Activated CD8-positive, alpha-beta memory T cell treated with anti-CD3 and anti-CD28 coated beads, Interleukin-2, amount 50 U/mL, for 1 hour (primary cell): ENCODE measurements around the gene DOCK11.

ENCODE experiments used
- DNase-seq: peaks from one replicate; pipeline ENCODE4 v3.0.0-alpha.2; 2020; ENCODE audit errors: extremely low read depth

The DOCK11 gene

DNA sequence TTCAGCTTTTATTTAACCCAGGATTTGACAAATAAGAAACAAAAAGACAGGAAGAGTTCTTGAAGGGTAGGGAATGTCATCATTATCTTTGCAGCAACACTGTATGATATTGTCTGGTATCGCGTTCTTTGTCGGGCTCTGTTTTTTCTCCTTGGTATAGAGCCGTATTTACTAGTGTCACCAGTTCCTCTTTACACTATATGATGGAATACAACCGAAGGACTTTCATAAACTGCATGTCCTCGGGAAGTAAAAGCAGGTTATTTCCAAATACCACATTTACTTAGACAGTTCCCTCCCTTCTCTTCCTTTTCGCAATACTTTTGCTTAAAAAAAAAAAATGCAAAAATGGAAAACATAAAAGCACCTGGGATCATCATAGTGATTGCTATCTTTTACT lies 135.2 kb downstream of the DOCK11 start:
- no peak for DNase-seq

DNA sequence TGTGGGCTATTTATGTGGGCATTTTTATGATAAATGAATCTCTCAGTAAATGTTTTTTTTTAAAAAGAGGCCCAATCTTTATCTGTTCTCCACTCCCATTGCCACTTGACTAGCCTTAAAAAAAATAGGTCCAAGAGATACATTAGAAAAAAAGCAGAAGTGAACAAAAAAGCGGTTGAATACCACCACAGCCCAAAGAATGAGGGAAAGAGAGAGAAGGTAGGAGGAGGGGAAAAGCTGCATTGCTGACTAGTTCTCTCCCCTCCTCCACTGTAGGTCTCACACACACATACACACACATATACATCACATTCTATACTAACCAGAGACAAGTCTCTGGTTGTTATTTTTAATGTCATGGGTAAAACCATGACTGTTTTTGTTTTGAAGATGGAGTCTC lies 136.0 kb downstream of the DOCK11 start:
- DNase-seq, result no peak

DNA sequence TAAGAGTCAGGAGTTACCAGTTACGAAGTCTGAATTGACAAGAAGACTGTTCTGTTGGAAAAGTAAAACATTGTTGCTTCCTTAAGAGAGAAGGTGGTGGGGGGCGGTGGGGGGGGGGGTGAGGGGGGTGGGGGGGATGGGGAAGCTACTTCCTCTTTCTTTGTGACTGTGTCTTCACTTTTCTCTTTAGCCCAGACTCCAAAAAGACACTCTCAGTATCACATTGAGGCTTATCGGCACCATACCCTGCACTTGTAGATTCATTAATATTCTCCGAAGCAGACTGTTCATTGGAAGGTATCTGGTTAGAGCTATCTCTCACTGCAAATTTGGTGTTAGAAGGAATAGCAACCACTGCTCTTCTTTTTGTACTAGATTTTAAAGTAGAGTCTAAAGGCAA lies 137.2 kb downstream of the DOCK11 start:
- DNase-seq, result no peak

DNA sequence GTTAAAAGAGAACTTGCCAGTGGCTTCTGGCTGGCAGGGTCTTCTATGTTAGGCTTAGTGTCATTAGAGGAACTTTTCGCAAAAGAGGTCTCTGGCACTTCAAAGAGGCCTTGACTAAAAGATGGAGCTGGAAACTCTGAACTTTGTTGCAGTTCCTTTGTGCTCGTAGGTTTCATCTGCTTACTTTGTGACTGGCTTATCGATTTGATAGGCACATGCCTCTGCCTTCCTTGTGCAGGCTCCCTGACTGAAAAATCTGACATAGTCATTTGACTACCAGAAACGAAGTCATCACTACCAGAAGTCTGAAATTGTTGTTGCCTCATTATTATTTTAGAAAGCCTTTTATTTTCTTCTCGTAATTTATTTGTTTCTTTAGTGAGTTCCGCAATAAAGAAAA lies 137.9 kb downstream of the DOCK11 start:
- no peak for DNase-seq

DNA sequence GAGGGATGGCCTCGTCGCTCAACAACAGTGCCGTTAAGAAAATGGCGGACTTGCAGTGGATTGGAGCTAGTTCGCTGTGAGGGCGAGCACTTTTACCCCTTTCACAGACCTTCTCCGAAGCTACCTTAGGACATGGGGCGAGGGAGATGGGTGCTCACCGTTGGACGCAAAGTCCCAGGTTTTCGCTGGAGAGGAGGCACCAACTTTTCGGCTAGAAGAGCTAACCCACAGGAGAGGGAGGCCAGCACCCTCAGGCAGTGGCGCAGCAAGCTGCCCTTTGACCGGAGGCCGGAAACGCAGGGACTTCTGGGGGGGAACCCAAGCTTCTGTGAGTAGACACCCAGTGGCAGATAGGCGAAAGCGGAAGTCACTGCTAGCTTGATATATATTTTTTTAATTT lies 138.7 kb downstream of the DOCK11 start:
- DNase-seq, result no peak

DNA sequence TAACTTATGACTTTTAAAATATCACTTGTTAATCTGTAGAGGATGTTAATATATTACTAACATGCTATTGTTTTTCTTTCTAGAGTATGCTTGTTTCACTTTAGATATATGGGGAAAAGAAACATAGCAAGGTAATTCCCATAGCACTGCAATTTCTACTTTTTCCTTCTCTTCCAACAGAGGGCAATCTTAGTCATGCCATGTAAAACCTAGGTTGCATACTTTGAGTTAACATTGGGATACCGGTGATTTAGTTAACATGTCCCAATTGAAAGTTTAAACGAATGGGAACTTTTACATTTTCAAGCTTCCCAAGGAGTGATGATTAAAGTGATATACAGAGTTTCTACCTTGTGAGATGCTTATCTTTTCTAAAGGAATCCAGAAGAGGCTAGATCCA lies 142.4 kb downstream of the DOCK11 start:
- DNase-seq, result no peak

DNA sequence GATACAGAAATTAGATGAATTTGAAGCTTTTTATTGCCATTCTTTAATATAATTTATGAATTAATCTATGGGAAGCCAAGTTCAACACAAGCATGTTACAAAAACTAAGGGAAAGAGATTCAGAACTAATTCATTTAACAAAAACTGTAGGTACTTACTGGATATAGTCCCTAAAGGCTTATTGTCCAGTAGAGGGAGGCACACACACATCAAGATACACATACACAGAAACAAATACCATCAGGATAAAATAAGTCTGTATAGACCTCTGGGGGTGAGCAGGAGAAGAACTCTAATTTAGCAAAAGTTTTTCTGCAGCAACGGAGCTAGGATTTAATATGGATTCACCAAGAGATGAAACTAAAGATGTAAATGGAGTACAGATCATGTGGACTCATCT lies 148.8 kb downstream of the DOCK11 start:
- DNase-seq, result no peak

DNA sequence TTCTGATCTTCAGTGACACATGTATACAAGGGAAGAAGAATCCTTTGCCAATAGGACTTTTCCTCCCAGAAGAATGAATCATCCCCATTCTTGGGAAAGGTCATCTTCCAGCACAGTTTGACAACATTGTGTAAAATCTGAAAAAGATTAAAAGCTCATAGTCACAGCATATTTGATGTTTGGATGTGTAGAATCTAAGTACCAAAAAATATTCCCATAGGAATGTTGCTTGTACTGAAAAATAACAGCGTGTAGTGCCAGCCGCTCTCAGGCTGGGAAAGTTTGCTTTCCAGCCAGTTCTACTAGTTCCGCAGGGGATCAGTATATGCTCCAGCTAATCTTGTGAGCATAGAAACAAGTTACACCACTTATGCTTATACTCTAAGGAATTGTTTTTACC lies 157.1 kb downstream of the DOCK11 start:
- no peak for DNase-seq

DNA sequence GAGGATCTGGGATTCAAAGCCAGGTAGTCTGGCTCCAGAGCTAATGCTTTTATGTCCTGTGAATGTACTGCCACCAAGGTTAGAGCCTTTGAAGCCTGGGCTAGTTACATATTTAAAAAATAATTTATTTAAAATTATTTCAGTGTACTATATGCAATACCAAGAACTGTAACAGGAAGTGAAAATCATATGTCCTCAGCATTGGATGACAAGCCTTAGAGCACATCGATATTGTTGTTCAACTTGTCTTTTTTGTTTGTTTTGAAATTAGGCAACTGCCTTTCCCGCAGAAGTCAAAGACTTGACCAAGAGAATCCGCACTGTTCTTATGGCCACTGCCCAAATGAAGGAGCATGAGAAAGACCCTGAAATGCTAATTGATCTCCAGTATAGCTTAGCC lies 158.7 kb downstream of the DOCK11 start:
- no peak for DNase-seq

DNA sequence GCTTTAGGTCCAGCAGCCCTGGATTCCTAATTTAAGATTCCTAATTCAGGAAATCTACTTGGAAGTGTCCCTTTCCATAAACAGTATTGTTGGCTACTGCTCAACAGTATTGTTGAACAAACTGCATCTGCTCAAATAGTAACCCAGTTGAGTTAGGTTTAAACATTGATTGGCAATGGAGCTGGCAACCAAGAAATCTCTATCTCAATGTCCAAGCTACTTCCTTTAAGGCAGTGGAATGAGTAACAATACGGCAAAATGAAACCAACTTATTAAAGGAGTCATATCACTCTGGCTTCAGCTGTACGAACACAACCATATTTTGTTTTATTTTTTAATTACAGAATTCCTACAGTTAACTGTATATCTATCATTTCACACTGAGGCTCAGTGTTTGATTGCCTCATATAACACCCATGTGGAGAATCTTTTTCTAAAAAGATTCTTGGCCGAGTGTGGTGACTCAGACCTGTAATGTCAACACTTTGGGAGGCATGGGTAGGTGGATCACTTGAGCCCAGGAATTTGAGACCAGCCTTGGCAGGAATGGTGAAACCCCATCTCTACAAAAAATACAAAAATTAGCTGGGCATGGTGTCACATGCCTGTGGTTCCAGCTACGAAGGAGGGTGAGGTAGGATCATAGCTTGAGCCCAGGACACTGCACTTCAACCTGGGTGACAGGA lies 160.1 kb downstream of the DOCK11 start:
- no peak for DNase-seq

DNA sequence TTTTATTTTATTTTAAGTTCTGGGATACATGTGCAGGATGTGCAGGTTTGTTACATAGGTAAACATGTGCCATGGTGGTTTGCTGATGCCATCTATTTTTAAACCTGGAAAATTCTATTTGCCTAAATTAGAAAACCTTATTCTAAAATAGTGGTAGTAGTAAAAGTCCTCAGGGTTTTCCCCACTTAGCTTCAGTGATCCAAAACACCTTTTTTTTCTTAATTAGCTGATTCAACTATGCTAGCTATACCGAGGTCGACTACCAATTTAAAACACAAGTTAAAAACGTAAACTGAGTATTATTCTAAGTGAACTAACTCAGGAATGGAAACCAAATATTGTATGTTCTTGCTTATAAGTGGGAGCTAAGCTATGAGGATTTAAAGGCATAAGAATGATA lies 161.8 kb downstream of the DOCK11 start:
- no peak for DNase-seq

DNA sequence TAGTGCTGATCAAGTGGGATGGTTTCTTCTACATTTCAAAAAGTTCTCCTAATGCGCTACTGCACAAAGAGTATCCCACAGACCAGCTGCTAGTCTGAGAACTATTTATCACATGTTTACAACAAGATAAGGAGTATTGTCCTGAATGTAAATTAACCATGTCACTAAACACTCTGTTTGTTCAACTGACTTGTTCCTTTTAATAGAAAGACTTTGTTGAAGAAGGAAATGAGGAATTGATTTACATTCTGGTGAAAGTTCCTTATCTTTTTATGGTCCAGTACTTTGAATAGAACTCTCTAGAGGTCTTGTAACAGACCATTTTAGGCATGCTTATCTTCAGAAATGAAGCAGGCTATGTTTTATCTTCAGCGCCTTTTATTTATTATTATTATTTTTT lies 164.5 kb downstream of the DOCK11 start:
- DNase-seq, result no peak

DNA sequence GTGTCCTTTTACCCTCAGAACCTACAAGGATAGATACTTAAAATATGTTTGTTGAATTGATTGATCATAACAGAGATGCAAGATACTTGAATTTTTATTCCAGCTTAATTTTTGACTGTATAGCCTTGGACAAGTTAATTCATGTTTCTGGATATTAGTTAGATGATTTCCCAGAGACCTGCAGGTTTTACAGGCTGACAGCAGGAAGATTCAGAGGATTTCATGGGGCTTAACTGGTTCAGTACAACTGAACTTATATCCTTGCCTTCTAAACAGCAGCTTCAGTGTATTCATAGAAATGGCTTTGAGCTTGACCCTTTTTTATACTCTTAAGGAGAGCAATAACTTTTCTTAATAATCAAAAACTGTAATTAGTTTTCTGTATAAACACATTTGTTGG lies 169.6 kb downstream of the DOCK11 start:
- no peak for DNase-seq

DNA sequence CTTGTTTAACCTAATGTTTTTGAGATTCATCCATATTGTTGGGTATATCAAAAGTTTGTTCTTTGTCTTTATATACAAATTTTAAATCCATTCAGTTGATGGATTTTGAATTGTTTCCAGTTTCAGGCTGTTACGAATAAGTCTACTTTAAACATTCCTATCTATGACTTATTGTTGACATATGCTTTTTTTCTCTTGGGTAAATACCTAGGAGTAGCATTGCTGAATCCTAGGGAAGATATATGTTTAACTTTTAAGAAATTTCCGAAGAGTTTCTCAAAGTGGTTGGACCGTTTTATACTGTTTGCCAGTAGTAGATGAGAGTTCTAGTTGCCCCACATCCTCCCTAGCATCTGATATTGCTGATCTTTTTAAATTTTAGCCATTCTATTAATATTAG lies 170.9 kb downstream of the DOCK11 start:
- DNase-seq, result no peak

DNA sequence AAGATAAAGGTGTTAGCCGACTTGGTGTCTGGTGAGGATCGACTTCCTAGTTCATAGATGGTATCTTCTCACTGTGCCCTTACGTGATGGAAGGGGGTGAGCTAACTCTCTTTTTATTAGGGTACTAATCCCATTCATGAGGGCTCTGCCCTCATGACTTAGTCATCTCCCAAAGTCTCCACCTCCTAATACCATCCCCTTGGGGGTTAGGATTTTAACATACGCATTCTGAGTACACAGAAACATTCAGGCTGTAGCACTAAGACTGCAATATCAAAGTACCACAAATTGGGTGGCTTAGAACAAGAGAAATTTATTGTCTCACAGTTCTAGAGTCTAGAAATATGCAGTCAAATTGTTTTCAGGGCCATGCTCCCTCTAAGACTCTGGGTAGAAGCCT lies 173.8 kb downstream of the DOCK11 start:
- no peak for DNase-seq

DNA sequence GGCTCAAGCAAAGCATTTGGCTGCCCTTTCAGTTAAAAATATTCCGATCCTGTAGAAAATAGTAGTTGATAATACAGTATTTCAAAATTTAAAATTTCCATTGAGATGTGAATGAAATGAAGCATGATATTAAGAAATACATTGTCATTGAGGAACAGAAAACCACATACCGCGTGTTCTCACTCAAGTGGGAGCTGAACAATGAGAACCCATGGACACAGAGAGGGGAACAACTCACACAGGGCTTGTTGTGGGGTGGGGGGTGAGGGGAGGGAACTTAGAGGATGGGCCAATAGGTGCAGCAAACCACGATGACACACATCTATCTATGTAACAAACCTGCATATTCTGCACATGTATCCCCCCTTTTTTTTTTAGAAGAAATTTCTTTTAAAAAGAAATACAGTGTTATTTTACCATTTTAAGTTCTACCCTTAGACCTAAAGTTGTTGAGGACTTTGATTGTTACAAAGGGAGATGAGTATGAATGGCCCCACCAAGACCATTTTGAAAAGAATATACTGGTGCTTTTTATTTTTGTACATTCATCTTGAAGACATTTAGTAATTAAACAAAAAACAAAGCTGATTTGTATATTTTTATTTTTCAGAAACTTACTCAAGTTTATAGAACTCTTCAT lies 179.8 kb downstream of the DOCK11 start:
- no peak for DNase-seq

DNA sequence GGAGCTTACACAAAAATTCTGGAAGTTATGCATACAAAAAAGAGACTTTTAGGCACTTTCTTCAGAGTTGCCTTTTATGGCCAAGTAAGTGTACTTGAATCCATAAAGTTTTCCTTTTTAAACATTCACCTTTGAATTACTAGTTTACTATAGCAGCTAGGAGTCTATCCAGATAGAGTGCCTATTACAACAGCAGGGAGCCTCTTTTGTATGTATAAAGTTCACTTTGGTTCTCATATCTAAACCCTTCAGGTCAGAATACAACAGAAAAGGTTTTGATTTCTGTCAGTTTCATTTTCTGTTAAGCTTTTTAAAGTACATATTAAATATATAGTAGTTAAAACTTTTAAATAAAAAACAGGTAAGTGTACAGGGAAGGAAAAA lies 180.3 kb downstream of the DOCK11 start:
- no peak for DNase-seq

DNA sequence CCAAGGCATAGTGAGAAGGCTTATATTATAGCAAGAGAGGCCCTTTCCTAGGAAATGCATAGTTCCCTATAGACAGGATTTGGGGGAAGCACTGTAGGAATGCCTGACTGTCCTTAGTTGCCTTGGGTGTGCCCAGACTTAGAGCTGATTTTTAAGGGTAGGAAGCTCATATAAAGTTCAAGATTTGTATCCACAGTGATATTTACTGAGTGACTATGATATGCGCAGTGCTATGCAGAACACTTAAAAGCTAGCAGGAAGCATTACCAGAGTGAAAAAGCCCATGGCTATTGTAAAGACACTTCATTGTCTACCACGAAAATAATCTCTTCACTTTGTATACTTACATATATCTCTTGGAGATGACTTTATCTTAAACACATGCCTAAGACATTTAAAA lies 181.7 kb downstream of the DOCK11 start:
- DNase-seq, result no peak

DNA sequence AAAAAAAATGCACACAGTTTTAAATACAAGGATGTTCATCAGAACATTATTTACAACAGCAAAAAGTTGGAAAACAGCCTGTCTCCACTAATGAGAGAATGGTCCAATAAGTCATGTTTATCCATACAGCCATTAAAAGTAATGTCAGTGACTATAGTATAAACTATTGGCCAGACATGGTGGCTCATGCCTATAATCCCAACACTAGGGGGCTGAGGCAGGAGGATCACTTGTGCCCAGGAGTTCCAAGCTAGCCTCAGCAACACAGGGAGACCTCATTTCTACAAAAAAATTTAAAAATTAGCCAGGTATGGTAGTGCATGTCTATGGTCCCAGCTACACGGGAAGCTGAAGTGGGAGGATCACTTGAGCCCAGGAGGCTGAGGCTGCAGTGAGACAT lies 183.7 kb downstream of the DOCK11 start:
- DNase-seq, result no peak

DNA sequence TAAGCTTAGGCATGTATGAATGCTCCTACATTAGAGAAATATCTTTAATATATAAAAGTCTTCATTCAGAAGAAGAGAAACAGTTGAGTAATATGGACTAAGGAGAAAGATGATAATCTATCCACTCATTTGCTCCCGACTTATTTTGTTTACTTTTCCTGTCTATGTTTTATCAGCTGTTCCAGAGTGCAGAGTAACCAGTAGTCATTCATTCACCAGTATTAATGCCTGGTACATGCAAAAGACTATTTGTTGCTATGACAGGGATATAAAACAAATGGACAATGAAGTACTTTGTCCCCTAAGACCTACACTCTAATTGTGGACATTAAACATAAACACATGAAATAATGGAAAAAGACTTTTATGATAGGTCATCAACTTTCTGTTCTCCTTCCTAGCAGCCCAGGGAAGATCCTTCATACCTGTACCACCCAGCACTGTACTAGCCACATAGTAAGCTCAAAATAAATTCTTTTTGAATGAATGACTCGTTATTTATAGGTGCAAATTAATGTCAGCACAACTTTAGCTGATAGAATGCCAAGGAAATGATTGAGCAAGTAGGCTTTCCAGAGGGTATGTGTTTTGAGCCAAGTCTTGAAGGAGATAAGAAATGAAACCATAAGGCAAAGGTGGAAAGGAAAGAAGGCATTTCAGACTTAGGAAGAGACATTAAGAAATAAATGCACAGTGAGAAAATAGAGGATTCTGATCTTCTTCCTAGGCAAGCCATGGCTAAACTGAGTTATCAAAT lies 186.8 kb downstream of the DOCK11 start:
- DNase-seq, result no peak

DNA sequence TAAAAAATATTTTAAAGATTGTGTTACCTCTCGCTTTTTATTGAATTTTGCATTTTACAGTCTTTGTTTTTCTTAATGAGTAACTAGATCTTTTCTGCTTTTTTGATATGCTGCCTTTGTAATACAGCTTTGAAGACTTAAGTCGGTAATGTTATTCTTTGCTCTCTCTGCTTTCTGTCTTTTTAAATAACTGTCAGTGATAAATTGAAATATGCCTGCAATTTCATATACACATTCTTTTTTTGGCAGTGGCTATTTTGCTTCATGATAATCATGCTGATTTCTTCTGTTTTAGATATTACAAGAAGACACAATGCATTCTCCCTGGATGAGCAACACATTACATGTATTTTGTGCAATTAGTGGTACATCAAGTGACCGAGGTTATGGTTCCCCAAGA lies 189.8 kb downstream of the DOCK11 start:
- no peak for DNase-seq

DNA sequence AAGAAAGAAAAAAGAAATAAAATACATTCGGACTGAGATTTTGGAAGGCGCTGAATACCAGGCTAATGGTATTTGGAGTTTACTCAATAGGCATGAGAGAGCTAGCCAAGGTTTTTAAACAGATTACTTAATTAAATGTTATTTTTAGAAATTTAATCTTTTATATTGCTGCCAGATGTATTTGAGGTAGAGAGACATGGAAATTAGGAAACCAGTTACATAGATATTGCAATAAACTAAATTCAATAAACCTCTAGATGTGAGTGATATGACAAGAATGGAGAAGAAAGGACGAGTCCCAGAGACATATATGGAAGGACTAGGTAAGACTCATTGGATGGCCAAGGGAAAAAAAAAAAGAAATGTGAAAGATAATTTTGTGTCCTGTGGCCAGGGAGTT lies 193.3 kb downstream of the DOCK11 start:
- DNase-seq, result no peak

DNA sequence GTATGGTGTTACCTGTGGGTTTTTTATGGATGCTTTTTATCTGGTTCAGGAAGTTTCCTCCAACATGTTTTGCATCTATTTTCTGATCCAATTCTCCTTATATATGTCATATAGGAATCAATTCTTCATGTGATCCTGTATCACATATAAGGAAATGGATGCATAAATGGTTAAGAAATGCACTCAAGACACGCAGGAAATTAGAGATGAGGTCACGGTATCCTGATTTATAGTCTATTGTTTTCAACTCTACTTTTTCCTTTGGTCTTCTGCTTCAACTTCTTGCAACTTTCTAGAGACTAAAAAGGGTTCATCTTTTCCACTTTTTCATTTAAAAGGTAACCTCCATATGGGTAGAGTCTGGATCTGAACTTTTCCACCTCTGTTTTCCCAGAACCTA lies 198.2 kb downstream of the DOCK11 start:
- DNase-seq, result no peak
